ENCODE measurements around the gene FDX2. TPM values are rescaled to one million over a fixed set of nuclear protein-coding genes. Genes with fewer than 3 reads are reported as not detected.

The FDX2 gene
- total and polyA plus RNA-seq, 2 experiments from 2014 or later, result 24.9 to 49.3 TPM

DNA sequence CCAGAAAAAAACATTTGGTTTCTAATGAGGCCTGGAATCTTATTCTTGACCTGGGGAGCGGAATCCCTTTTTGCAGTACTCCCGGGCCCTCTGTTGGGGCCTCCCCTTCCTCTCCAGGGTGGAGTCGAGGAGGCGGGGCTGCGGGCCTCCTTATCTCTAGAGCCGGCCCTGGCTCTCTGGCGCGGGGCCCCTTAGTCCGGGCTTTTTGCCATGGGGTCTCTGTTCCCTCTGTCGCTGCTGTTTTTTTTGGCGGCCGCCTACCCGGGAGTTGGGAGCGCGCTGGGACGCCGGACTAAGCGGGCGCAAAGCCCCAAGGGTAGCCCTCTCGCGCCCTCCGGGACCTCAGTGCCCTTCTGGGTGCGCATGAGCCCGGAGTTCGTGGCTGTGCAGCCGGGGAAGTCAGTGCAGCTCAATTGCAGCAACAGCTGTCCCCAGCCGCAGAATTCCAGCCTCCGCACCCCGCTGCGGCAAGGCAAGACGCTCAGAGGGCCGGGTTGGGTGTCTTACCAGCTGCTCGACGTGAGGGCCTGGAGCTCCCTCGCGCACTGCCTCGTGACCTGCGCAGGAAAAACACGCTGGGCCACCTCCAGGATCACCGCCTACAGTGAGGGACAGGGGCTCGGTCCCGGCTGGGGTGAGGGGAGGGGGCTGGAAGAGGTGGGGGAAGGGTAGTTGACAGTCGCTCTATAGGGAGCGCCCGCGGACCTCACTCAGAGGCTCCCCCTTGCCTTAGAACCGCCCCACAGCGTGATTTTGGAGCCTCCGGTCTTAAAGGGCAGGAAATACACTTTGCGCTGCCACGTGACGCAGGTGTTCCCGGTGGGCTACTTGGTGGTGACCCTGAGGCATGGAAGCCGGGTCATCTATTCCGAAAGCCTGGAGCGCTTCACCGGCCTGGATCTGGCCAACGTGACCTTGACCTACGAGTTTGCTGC lies 28.7 kb downstream of the FDX2 start, which contains the start of gene ICAM4:
Gene ICAM4 (plus strand): TSS at position 153 of the 935 bp plus-strand sequence. CDS start 58 bp downstream, at position 211.
- Histone ChIP-seq H3K4me3 (no peak within 1 kb of the TSS), H4K20me1 (ENCODE audit: insufficient read depth, poor library complexity, severe bottlenecking) (no peaks in the 10 kb centered on the region), H3K4me2 (peak within 1 kb of the TSS; percentile 79), H2AFZ (peak within 1 kb of the TSS; percentile 49), H3K9me3 (ENCODE audit: low read depth) (no peaks in the 10 kb centered on the region), H3K36me3 (replicated peaks; ENCODE audit: insufficient read depth, low read depth) (no peaks in the 10 kb centered on the region), H3K27ac (peak within 1 kb of the TSS; percentile 68), H3K79me2 (no peaks in the 10 kb centered on the region), H3K9me2 (replicated peaks; ENCODE audit: insufficient read depth) (no peaks in the 10 kb centered on the region), H3K4me1 (ENCODE audit: insufficient read depth) (peaks cover 38% of the 10 kb centered on the region), H3K27me3 (peaks cover 53% of the 10 kb centered on the region)
- no peak for TF ChIP-seq EZH2phosphoT487 (IDR thresholded peaks at IDR 0.05; ENCODE audit: low read depth, severe bottlenecking, unreplicated experiment)
- peak; percentile 56 for TF ChIP-seq EZH2 (IDR thresholded peaks at IDR 0.05; ENCODE audit: borderline replicate concordance)
- TF ChIP-seq CTCF (IDR thresholded peaks at IDR 0.05; ENCODE audit: poor library complexity), result no peak
- WGBS (ENCODE audit: low lambda C conversion rate, missing lambda C conversion rate), result 8% methylated on average over 49 of the region's 59 CpGs
- peak; percentile 67 for DNase-seq (ENCODE audit: low spot score)

DNA sequence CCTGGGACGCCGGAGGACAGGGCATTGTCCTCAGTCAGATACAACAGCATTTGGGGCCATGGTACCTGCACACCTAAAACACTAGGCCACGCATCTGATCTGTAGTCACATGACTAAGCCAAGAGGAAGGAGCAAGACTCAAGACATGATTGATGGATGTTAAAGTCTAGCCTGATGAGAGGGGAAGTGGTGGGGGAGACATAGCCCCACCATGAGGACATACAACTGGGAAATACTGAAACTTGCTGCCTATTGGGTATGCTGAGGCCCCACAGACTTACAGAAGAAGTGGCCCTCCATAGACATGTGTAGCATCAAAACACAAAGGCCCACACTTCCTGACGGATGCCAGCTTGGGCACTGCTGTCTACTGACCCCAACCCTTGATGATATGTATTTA lies 30.4 kb downstream of the FDX2 start:
- no peak for DNase-seq (ENCODE audit: low spot score)
- no peaks in the 10 kb centered on the region for H4K20me1 ChIP-seq (ENCODE audit: insufficient read depth, poor library complexity, severe bottlenecking)
- peaks cover 36% of the 10 kb centered on the region for H3K27me3 ChIP-seq
- peaks cover 25% of the 10 kb centered on the region for H3K4me1 ChIP-seq (ENCODE audit: insufficient read depth)
- no peaks in the 10 kb centered on the region for H3K9me3 ChIP-seq (ENCODE audit: low read depth)
- 93% methylated on average over 4 of the region's 4 CpGs for WGBS (ENCODE audit: low lambda C conversion rate, missing lambda C conversion rate)
- no peak overlapping the region for H2AFZ ChIP-seq
- TF ChIP-seq EZH2phosphoT487 (IDR thresholded peaks at IDR 0.05; ENCODE audit: low read depth, severe bottlenecking, unreplicated experiment), result no peak
- no peak for TF ChIP-seq CTCF (IDR thresholded peaks at IDR 0.05; ENCODE audit: poor library complexity)
- H3K4me3 ChIP-seq, result no peak overlapping the region
- no peaks in the 10 kb centered on the region for H3K36me3 ChIP-seq (replicated peaks; ENCODE audit: insufficient read depth, low read depth)
- H3K4me2 ChIP-seq, result no peak overlapping the region
- H3K79me2 ChIP-seq, result no peaks in the 10 kb centered on the region
- no peaks in the 10 kb centered on the region for H3K9me2 ChIP-seq (replicated peaks; ENCODE audit: insufficient read depth)
- H3K27ac ChIP-seq, result no peak overlapping the region

GRCh38 chr19:10284960-10285278 lies 30.9 kb downstream of the FDX2 start:
- no peak overlapping the region for H2AFZ ChIP-seq
- no peaks in the 10 kb centered on the region for H4K20me1 ChIP-seq (ENCODE audit: insufficient read depth, poor library complexity, severe bottlenecking)
- DNase-seq (ENCODE audit: low spot score), result no peak
- no peak overlapping the region for H3K27ac ChIP-seq
- H3K79me2 ChIP-seq, result no peaks in the 10 kb centered on the region
- peaks cover 21% of the 10 kb centered on the region for H3K4me1 ChIP-seq (ENCODE audit: insufficient read depth)
- H3K4me2 ChIP-seq, result no peak overlapping the region
- H3K36me3 ChIP-seq (replicated peaks; ENCODE audit: insufficient read depth, low read depth), result no peaks in the 10 kb centered on the region
- H3K4me3 ChIP-seq, result no peak overlapping the region
- TF ChIP-seq EZH2phosphoT487 (IDR thresholded peaks at IDR 0.05; ENCODE audit: low read depth, severe bottlenecking, unreplicated experiment) (no peak), EZH2 (IDR thresholded peaks at IDR 0.05; ENCODE audit: borderline replicate concordance) (no peak), CTCF (IDR thresholded peaks at IDR 0.05; ENCODE audit: poor library complexity) (no peak)
- no peaks in the 10 kb centered on the region for H3K9me2 ChIP-seq (replicated peaks; ENCODE audit: insufficient read depth)
- no peaks in the 10 kb centered on the region for H3K9me3 ChIP-seq (ENCODE audit: low read depth)
- WGBS (ENCODE audit: low lambda C conversion rate, missing lambda C conversion rate), result 94% methylated on average over 13 of the region's 13 CpGs
- peaks cover 32% of the 10 kb centered on the region for H3K27me3 ChIP-seq
